HG02938 (cell line): Measurements from ENCODE around the gene GRAMD1B.

Source experiments
- ATAC-seq: cut with Tn5 transposase; IDR thresholded peaks from one replicate; pipeline ENCODE4 v1.9.1; 2021; ENCODE audit warnings: mild to moderate bottlenecking, moderate library complexity; ENCODE audit not compliant: unreplicated experiment

The GRAMD1B gene

GRCh38 chr11:123526918-123527317 is 96.8 kb downstream of the GRAMD1B start:
- no peak for ATAC-seq

- no peak for ATAC-seq
Observed at GRCh38 chr11:123527526-123527925, 97.5 kb downstream of the GRAMD1B start.

GRCh38 chr11:123527947-123528346 is 97.9 kb downstream of the GRAMD1B start:
- no peak for ATAC-seq

GRCh38 chr11:123531325-123531724 is 101.3 kb downstream of the GRAMD1B start:
- ATAC-seq = no peak

- no peak for ATAC-seq
Observed at GRCh38 chr11:123532131-123532530, 102.1 kb downstream of the GRAMD1B start.

GRCh38 chr11:123535401-123535800 is 105.3 kb downstream of the GRAMD1B start:
- ATAC-seq = no peak

GRCh38 chr11:123536690-123537437 is 106.8 kb downstream of the GRAMD1B start:
- ATAC-seq = no peak

- ATAC-seq = no peak
Observed at GRCh38 chr11:123537726-123538125, 107.7 kb downstream of the GRAMD1B start.

GRCh38 chr11:123543797-123544196 is 113.7 kb downstream of the GRAMD1B start:
- no peak for ATAC-seq

- no peak for ATAC-seq
Observed at GRCh38 chr11:123544631-123545375, 114.7 kb downstream of the GRAMD1B start.

GRCh38 chr11:123545726-123546270 is 115.7 kb downstream of the GRAMD1B start:
- ATAC-seq = no peak

- ATAC-seq = no peak
Observed at GRCh38 chr11:123546515-123546914, 116.4 kb downstream of the GRAMD1B start.

GRCh38 chr11:123547180-123547579 is 117.1 kb downstream of the GRAMD1B start:
- peak; percentile 96 for ATAC-seq

GRCh38 chr11:123548774-123549173 is 118.7 kb downstream of the GRAMD1B start:
- ATAC-seq = no peak

GRCh38 chr11:123549926-123550917 is 120.2 kb downstream of the GRAMD1B start:
- no peak for ATAC-seq

- no peak for ATAC-seq
Observed at GRCh38 chr11:123551079-123551478, 121.0 kb downstream of the GRAMD1B start.

GRCh38 chr11:123556633-123557032 is 126.6 kb downstream of the GRAMD1B start:
- no peak for ATAC-seq

- ATAC-seq = no peak
Observed at GRCh38 chr11:123558536-123559315, 128.7 kb downstream of the GRAMD1B start.

- no peak for ATAC-seq
Observed at GRCh38 chr11:123559523-123559955, 129.5 kb downstream of the GRAMD1B start.

GRCh38 chr11:123560006-123560405 is 129.9 kb downstream of the GRAMD1B start:
- ATAC-seq = peak; percentile 69
